Cortex of kidney (tissue), 1 donor: ENCODE measurements around the gene GXYLT2.
"Not testable (repeated sequence)": the region's sequence is repeated elsewhere in the genome, so short reads cannot be mapped to it uniquely, and the experiment has no call there.

Experiments used
- DNase-seq: peaks from one replicate; lab custom pipeline; 2025; lab: John Stamatoyannopoulos, UW

Gene GXYLT2

GRCh38 chr3:72892870-72893269 is 5.0 kb downstream of the GXYLT2 start:
- no peak for DNase-seq

- DNase-seq: no peak
These were observed 7.2 kb downstream of the GXYLT2 start for GRCh38 chr3:72894976-72895552.

GRCh38 chr3:72896996-72897757 is 9.3 kb downstream of the GXYLT2 start:
- no peak for DNase-seq

- DNase-seq: no peak
These were observed 9.8 kb downstream of the GXYLT2 start for GRCh38 chr3:72897758-72898007.

- no peak for DNase-seq
These were observed 11.5 kb downstream of the GXYLT2 start for GRCh38 chr3:72899349-72899765.

GRCh38 chr3:72900048-72900447 is 12.2 kb downstream of the GXYLT2 start:
- DNase-seq: no peak

- DNase-seq: no peak
These were observed 14.0 kb downstream of the GXYLT2 start for GRCh38 chr3:72901840-72902239.

- DNase-seq: no peak
These were observed 15.2 kb downstream of the GXYLT2 start for GRCh38 chr3:72903004-72903403.

GRCh38 chr3:72904163-72904562 is 16.3 kb downstream of the GXYLT2 start:
- DNase-seq: no peak

- no peak for DNase-seq
These were observed 18.3 kb downstream of the GXYLT2 start for GRCh38 chr3:72906154-72906553.

- DNase-seq: no peak
These were observed 19.4 kb downstream of the GXYLT2 start for GRCh38 chr3:72907131-72907711.

GRCh38 chr3:72907731-72908620 is 20.1 kb downstream of the GXYLT2 start:
- no peak for DNase-seq

- no peak for DNase-seq
These were observed 21.7 kb downstream of the GXYLT2 start for GRCh38 chr3:72909591-72909990.

- no peak for DNase-seq
These were observed 24.7 kb downstream of the GXYLT2 start for GRCh38 chr3:72912532-72912931.

GRCh38 chr3:72914383-72914782 is 26.5 kb downstream of the GXYLT2 start:
- DNase-seq: no peak

- no peak for DNase-seq
These were observed 28.4 kb downstream of the GXYLT2 start for GRCh38 chr3:72916250-72916649.

- DNase-seq: no peak
These were observed 31.7 kb downstream of the GXYLT2 start for GRCh38 chr3:72919520-72919919.

- DNase-seq: no peak
These were observed 36.2 kb downstream of the GXYLT2 start for GRCh38 chr3:72924055-72924454.

- not testable (repeated sequence) for DNase-seq
These were observed 41.2 kb downstream of the GXYLT2 start for GRCh38 chr3:72928781-72929735.

GRCh38 chr3:72930754-72931153 is 42.9 kb downstream of the GXYLT2 start:
- DNase-seq: no peak

- DNase-seq: no peak
These were observed 44.6 kb downstream of the GXYLT2 start for GRCh38 chr3:72932416-72932815.
